ENCODE data around the gene BRPF1. TPM values are rescaled to one million over a fixed set of nuclear protein-coding genes. Genes with fewer than 3 reads are reported as not detected.

The BRPF1 gene
- total RNA-seq, 1 experiment from 2014 or later, result 23.6 TPM

DNA sequence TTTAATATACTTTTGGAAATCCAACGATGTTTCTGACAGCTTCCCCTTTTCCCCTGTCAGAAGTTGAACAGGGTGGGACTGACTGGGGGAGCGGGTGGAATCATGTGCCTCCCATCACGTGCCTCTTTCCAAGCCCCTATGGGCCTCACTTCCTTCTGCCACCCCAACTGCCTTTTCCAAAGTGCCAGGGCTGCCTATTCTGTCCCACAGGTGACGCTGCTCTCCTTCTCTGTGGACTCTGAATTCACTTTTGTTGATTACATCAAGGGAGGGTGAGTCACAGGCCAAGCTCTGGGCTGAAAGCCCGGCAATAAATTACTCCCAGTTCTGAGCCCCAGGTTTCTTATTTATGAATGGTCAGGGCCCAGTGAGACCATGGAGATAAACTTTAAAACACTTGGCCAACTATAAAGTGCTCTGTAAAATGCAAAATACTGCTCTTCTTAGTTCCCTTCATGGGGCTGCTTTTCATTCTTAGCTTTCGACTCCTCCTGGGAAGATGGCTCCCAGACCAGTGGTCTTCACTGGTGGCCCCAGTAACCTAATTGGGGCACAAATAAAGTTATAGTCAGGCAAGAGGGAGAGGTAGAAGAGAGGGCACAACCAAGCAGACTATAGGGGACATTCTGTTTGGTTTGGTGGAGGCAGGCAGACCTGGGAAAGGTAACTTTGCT, 15.6 kb upstream of the BRPF1 start:
- BruUV-seq (replicated peaks), result no TSS peak
- ChIA-PET RAD21 (ENCODE audit: low non-redundant PET in 1 of 2, low total read pairs in 2 of 2, uncharacterized antibody in 2 of 2, unreplicated experiment in 2 of 2) (interaction anchor here (0.8 to 1.2 kb wide), 3 partner anchors 16 to 231 kb away, joined by 3 to 4 read pairs (median 4); partner anchors contain the start of genes BRPF1 (in 1 of the 2) and OGG1 (in 1 of the 2)), POLR2A (interaction anchor here (1.0 kb wide), 1 partner anchor 15 kb away, joined by 5 read pairs; the partner anchor contains the start of gene BRPF1), CTCF (interaction anchor here (0.6 to 2.2 kb wide), 12 partner anchors 11 to 359 kb away, joined by 3 to 13 read pairs (median 4); partner anchors contain the start of genes ARPC4, OGG1, TADA3 and TTLL3)
- ATAC-seq (peak; percentile 98), DNase-seq (ENCODE audit: low read depth, low spot score) (peak; percentile 81)
- H3K9me2 ChIP-seq (ENCODE audit: insufficient read depth), result no peaks in the 10 kb centered on the region
- no peaks in the 10 kb centered on the region for H3K79me2 ChIP-seq (ENCODE audit: insufficient read depth, low read length)
- no peaks in the 10 kb centered on the region for H4K20me1 ChIP-seq (ENCODE audit: insufficient read depth)
- no peak overlapping the region for H3K9ac ChIP-seq (ENCODE audit: low read length)
- H3K4me2 ChIP-seq (ENCODE audit: low read length), result peak overlapping the region; percentile 36; the same call in 1 of the 2 replicates
- no peaks in the 10 kb centered on the region for H3K9me3 ChIP-seq (ENCODE audit: control insufficient read depth in 1 of 2, insufficient read depth in 1 of 2, low read depth in 1 of 2, low read length in 2 of 2)
- H2AFZ ChIP-seq (ENCODE audit: low read depth, low read length, poor library complexity, severe bottlenecking), result peak overlapping the region; percentile 25
- no peak overlapping the region for H3K4me3 ChIP-seq (replicated peaks in 1 of 2; ENCODE audit: low read depth in 1 of 2, low read length in 2 of 2)
- peaks cover 10 to 14% of the 10 kb centered on the region in 2 experiments for H3K4me1 ChIP-seq (ENCODE audit: control insufficient read depth in 1 of 2, insufficient read depth in 2 of 2, low read length in 2 of 2)
- intact Hi-C loops (cut with micrococcal nuclease), result loop anchor here (5.0 kb wide), 3 partner anchors 216 to 511 kb away; partner anchors contain the start of gene CRELD1
- H3K36me3 ChIP-seq (ENCODE audit: control insufficient read depth in 1 of 2, insufficient read depth in 2 of 2, low read length in 2 of 2), result no peaks in the 10 kb centered on the region
- H3K27ac ChIP-seq (ENCODE audit: low read depth, low read length), result peak overlapping the region; percentile 9; the same call in 1 of the 2 replicates
- H3K27me3 ChIP-seq (ENCODE audit: insufficient read depth, low read length), result peaks cover 3% of the 10 kb centered on the region; the same call in 1 of the 2 replicates
- TF ChIP-seq, protein P1, sequence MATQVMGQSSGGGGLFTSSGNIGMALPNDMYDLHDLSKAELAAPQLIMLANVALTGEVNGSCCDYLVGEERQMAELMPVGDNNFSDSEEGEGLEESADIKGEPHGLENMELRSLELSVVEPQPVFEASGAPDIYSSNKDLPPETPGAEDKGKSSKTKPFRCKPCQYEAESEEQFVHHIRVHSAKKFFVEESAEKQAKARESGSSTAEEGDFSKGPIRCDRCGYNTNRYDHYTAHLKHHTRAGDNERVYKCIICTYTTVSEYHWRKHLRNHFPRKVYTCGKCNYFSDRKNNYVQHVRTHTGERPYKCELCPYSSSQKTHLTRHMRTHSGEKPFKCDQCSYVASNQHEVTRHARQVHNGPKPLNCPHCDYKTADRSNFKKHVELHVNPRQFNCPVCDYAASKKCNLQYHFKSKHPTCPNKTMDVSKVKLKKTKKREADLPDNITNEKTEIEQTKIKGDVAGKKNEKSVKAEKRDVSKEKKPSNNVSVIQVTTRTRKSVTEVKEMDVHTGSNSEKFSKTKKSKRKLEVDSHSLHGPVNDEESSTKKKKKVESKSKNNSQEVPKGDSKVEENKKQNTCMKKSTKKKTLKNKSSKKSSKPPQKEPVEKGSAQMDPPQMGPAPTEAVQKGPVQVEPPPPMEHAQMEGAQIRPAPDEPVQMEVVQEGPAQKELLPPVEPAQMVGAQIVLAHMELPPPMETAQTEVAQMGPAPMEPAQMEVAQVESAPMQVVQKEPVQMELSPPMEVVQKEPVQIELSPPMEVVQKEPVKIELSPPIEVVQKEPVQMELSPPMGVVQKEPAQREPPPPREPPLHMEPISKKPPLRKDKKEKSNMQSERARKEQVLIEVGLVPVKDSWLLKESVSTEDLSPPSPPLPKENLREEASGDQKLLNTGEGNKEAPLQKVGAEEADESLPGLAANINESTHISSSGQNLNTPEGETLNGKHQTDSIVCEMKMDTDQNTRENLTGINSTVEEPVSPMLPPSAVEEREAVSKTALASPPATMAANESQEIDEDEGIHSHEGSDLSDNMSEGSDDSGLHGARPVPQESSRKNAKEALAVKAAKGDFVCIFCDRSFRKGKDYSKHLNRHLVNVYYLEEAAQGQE (IDR thresholded peaks at IDR 0.05; ENCODE audit: low read depth), result no peak
- TF ChIP-seq POLR2AphosphoS5 (IDR thresholded peaks at IDR 0.05; ENCODE audit: low read depth, low read length), result peak; percentile 44; the same call in 1 of the 2 replicates
- no peak for TF ChIP-seq ZBTB33 (IDR thresholded peaks at IDR 0.05; ENCODE audit: extremely low read depth, insufficient replicate concordance, low read length)
- peak; percentile 76; the same call in 1 of the 2 replicates for TF ChIP-seq CBX3 (IDR thresholded peaks at IDR 0.05; ENCODE audit: low read depth)
- no peak; the same call in 1 of the 2 replicates for TF ChIP-seq ELF1 (IDR thresholded peaks at IDR 0.05; ENCODE audit: borderline replicate concordance, low read depth)
- no peak for TF ChIP-seq POLR2A (IDR thresholded peaks at IDR 0.05; ENCODE audit: borderline replicate concordance, extremely low read depth, insufficient read depth, insufficient read length)
- TF ChIP-seq, protein P2, sequence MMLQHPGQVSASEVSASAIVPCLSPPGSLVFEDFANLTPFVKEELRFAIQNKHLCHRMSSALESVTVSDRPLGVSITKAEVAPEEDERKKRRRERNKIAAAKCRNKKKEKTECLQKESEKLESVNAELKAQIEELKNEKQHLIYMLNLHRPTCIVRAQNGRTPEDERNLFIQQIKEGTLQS (IDR thresholded peaks at IDR 0.05), result no peak
- TF ChIP-seq CTCF (IDR thresholded peaks at IDR 0.05 in 2 of 3, conservative IDR thresholded peaks at IDR 0.05 in 1 of 3; ENCODE audit: borderline replicate concordance in 1 of 3, insufficient read depth in 1 of 3, low read depth in 2 of 3, low read length in 2 of 3), result peak; percentile 89 to 94 (median 94)
- TF ChIP-seq SIN3A (IDR thresholded peaks at IDR 0.05; ENCODE audit: low read depth), result no peak
- TF ChIP-seq CEBPB (IDR thresholded peaks at IDR 0.05; ENCODE audit: low read depth), result peak; percentile 86
- TF ChIP-seq RAD21 (IDR thresholded peaks at IDR 0.05; ENCODE audit: low read depth), result peak; percentile 99
- TF ChIP-seq TCF7L2 (IDR thresholded peaks at IDR 0.05; ENCODE audit: borderline replicate concordance, extremely low read depth, insufficient read depth, insufficient read length), result no peak
- TF ChIP-seq SP1 (IDR thresholded peaks at IDR 0.05; ENCODE audit: low read depth), result peak; percentile 39
- TF ChIP-seq SRF (IDR thresholded peaks at IDR 0.05; ENCODE audit: low read depth), result peak; percentile 63
- TF ChIP-seq JUND (IDR thresholded peaks at IDR 0.05), result peak; percentile 75
- TF ChIP-seq ZNF274 (IDR thresholded peaks at IDR 0.05; ENCODE audit: low read depth, low read length), result no peak
- TF ChIP-seq EZH2phosphoT487 (IDR thresholded peaks at IDR 0.05; ENCODE audit: borderline replicate concordance), result no peak
- TF ChIP-seq EGR1 (IDR thresholded peaks at IDR 0.05; ENCODE audit: low read depth), result no peak
